ENCODE results near the gene TMEM51. TPM values are rescaled to one million over a fixed set of nuclear protein-coding genes. Genes with fewer than 3 reads are reported as not detected.

Gene TMEM51
- total RNA-seq, 1 donor: 0.72 TPM

- Histone ChIP-seq H3K4me3 (ENCODE audit: insufficient read depth, low read length) (no peak overlapping the region), H4K20me1 (ENCODE audit: insufficient read depth, low read length) (no peaks in the 10 kb centered on the region), H3K79me2 (ENCODE audit: insufficient read depth, low read length) (no peaks in the 10 kb centered on the region), H2AFZ (ENCODE audit: low read length) (no peak overlapping the region), H3K27me3 (ENCODE audit: insufficient read depth, low read length) (no peaks in the 10 kb centered on the region), H3K9me3 (ENCODE audit: low read depth, low read length) (no peaks in the 10 kb centered on the region), H3K27ac (ENCODE audit: low read depth, low read length) (no peak overlapping the region), H3K36me3 (ENCODE audit: insufficient read depth, low read length) (no peaks in the 10 kb centered on the region), H3K4me2 (ENCODE audit: insufficient read depth, low read length) (no peak overlapping the region), H3K4me1 (ENCODE audit: insufficient read depth, low read length) (no peaks in the 10 kb centered on the region)
- no peak for DNase-seq (ENCODE audit: insufficient read length, low spot score, missing footprints)
- TF ChIP-seq CTCF (IDR thresholded peaks at IDR 0.05; ENCODE audit: extremely low read depth, low read depth, low read length): no peak
Measured at GRCh38 chr1:15217654-15218053, 64.1 kb downstream of the TMEM51 start.

GRCh38 chr1:15218287-15219279 lies 65.0 kb downstream of the TMEM51 start:
- H3K4me1 ChIP-seq (ENCODE audit: insufficient read depth, low read length): no peaks in the 10 kb centered on the region
- no peaks in the 10 kb centered on the region for H3K36me3 ChIP-seq (ENCODE audit: insufficient read depth, low read length)
- no peaks in the 10 kb centered on the region for H3K79me2 ChIP-seq (ENCODE audit: insufficient read depth, low read length)
- no peak overlapping the region for H2AFZ ChIP-seq (ENCODE audit: low read length)
- H4K20me1 ChIP-seq (ENCODE audit: insufficient read depth, low read length): no peaks in the 10 kb centered on the region
- H3K4me3 ChIP-seq (ENCODE audit: insufficient read depth, low read length): no peak overlapping the region
- no peak for DNase-seq (ENCODE audit: insufficient read length, low spot score, missing footprints)
- no peaks in the 10 kb centered on the region for H3K9me3 ChIP-seq (ENCODE audit: low read depth, low read length)
- H3K27me3 ChIP-seq (ENCODE audit: insufficient read depth, low read length): no peaks in the 10 kb centered on the region
- H3K4me2 ChIP-seq (ENCODE audit: insufficient read depth, low read length): no peak overlapping the region
- H3K27ac ChIP-seq (ENCODE audit: low read depth, low read length): no peak overlapping the region
- TF ChIP-seq CTCF (IDR thresholded peaks at IDR 0.05; ENCODE audit: extremely low read depth, low read depth, low read length): no peak

- H3K79me2 ChIP-seq (ENCODE audit: insufficient read depth, low read length): no peaks in the 10 kb centered on the region
Measured at GRCh38 chr1:15219280-15220023, 65.9 kb downstream of the TMEM51 start.

More at GRCh38 chr1:15219280-15220023, 65.9 kb downstream of the TMEM51 start:
- Histone ChIP-seq H2AFZ (ENCODE audit: low read length) (no peak overlapping the region), H3K4me1 (ENCODE audit: insufficient read depth, low read length) (no peaks in the 10 kb centered on the region), H3K27me3 (ENCODE audit: insufficient read depth, low read length) (no peaks in the 10 kb centered on the region), H3K4me2 (ENCODE audit: insufficient read depth, low read length) (no peak overlapping the region), H3K9me3 (ENCODE audit: low read depth, low read length) (no peaks in the 10 kb centered on the region), H4K20me1 (ENCODE audit: insufficient read depth, low read length) (no peaks in the 10 kb centered on the region), H3K4me3 (ENCODE audit: insufficient read depth, low read length) (no peak overlapping the region), H3K27ac (ENCODE audit: low read depth, low read length) (no peak overlapping the region), H3K36me3 (ENCODE audit: insufficient read depth, low read length) (no peaks in the 10 kb centered on the region)
- DNase-seq (ENCODE audit: insufficient read length, low spot score, missing footprints): no peak
- TF ChIP-seq CTCF (IDR thresholded peaks at IDR 0.05; ENCODE audit: extremely low read depth, low read depth, low read length): no peak
